Rectal smooth muscle tissue (tissue), 1 donor: ENCODE data around the gene TMEM183A.

Experiments
- H3K27ac ChIP-seq: one replicate; pipeline ENCODE4 v1.7.0; 2013; ENCODE audit warnings: low read depth, low read length, inconsistent platforms
- H3K27me3 ChIP-seq: one replicate; pipeline ENCODE4 v1.7.0; 2013; ENCODE audit warnings: low read length; ENCODE audit not compliant: control insufficient read depth, insufficient read depth
- H3K36me3 ChIP-seq: one replicate; pipeline ENCODE4 v1.7.0; 2013; ENCODE audit warnings: low read length; ENCODE audit not compliant: control insufficient read depth, insufficient read depth
- H3K4me1 ChIP-seq: one replicate; pipeline ENCODE4 v1.7.0; 2013; ENCODE audit warnings: low read length; ENCODE audit not compliant: control insufficient read depth, insufficient read depth
- H3K4me3 ChIP-seq: one replicate; pipeline ENCODE4 v1.7.0; 2013; ENCODE audit warnings: low read length
- H3K9ac ChIP-seq: one replicate; pipeline ENCODE4 v1.7.0; 2013; ENCODE audit warnings: low read length

TMEM183A gene

DNA sequence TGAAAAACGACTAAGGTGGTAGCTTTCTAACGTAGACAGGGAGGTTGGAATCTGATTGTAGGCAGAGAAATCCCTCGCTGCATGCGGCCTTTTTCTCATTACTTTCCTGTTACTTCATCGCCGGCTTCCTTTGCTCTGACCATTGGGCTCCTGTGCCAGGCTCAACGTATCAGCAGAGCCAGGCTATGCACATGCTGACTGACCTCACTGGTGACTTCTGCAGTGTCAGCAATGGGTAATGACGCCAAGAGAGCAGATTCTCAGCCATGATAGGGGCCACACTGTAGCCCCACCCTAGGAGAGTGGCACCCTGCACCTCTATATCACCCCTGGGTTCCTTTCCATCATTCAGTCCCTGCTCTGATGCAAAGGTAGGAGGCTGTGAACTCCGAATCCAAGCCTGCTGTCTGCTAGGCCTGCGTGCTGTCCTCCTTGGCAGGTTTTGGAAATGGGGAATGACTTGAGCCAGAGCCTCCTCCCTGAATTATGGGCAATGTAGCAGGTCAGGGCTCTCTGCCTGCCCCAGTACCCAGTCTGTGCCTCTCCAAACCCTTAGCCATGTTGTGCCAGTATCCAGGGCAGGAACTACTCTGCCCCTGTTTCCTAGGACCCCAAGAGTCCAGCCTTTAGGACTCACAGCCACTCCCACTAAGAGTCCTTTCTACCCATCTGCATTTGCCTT, 30.5 kb downstream of the TMEM183A start:
- Histone ChIP-seq H3K4me3 (no peak overlapping the region), H3K36me3 (no peaks in the 10 kb centered on the region), H3K27ac (peak overlapping the region; percentile 58), H3K9ac (no peak overlapping the region), H3K27me3 (no peaks in the 10 kb centered on the region), H3K4me1 (peaks cover 13% of the 10 kb centered on the region)

DNA sequence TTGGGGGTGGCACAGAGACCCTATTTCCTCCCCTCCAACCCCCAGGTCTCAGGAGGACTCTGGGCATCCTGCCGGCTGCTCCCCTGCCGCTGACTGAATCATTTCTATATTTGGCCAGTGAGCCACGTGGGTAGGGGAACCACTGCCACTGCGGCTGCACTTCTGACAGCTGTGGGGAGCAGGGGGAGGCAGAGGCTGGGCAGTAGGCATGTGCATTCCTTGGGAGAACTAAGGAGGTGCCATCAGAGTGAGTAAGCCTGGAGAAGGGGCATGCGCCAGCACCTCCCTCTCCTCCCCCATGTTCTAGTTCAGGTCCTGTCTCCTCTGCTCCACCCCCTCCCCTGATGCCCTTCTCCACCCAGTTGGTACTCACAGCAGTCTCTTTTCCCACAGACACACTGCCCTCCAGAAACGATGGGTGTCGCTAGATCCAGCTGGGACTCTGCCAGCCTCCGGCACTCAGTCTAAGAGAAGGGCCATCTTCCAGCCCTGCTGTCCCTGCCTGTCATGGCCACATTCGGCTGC, 31.1 kb downstream of the TMEM183A start:
- Histone ChIP-seq H3K27ac (peak overlapping the region; percentile 58), H3K27me3 (no peaks in the 10 kb centered on the region), H3K36me3 (no peaks in the 10 kb centered on the region), H3K9ac (no peak overlapping the region), H3K4me1 (peaks cover 13% of the 10 kb centered on the region), H3K4me3 (no peak overlapping the region)

DNA sequence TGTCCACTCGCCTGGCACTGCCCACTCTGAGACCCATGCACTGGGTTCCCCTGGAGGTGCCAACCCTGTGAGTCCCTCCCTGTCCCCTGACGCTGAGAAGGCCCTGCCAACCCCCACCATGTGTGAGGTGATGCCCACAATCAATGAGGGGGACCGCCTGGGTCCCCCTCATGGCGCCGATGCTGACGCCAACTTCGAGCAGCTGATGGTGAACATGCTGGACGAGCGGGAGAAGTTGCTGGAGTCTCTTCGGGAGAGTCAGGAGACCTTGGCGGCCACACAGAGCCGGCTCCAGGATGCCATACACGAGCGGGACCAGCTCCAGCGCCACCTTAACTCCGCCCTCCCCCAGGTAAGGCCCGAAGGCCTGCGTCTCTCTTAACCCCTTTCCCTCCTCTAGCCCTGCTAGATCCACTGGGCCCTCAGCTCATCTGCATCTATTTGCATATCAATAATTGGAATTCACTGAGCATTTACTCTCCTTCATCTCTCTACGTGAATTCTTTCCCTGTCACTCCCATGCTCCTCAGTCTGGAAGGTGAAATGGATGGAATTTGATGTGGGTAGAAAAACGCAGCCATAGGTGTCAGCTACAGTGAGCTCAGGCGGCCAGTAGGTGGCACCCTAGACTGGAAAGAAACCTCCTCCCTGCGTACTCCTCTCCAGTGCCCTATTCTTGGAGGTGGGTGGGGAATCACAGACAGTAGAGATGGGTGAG, 31.9 kb downstream of the TMEM183A start:
- no peaks in the 10 kb centered on the region for H3K27me3 ChIP-seq
- no peak overlapping the region for H3K9ac ChIP-seq
- H3K4me1 ChIP-seq: peaks cover 13% of the 10 kb centered on the region
- peak overlapping the region; percentile 27 for H3K27ac ChIP-seq
- H3K4me3 ChIP-seq: no peak overlapping the region
- no peaks in the 10 kb centered on the region for H3K36me3 ChIP-seq

DNA sequence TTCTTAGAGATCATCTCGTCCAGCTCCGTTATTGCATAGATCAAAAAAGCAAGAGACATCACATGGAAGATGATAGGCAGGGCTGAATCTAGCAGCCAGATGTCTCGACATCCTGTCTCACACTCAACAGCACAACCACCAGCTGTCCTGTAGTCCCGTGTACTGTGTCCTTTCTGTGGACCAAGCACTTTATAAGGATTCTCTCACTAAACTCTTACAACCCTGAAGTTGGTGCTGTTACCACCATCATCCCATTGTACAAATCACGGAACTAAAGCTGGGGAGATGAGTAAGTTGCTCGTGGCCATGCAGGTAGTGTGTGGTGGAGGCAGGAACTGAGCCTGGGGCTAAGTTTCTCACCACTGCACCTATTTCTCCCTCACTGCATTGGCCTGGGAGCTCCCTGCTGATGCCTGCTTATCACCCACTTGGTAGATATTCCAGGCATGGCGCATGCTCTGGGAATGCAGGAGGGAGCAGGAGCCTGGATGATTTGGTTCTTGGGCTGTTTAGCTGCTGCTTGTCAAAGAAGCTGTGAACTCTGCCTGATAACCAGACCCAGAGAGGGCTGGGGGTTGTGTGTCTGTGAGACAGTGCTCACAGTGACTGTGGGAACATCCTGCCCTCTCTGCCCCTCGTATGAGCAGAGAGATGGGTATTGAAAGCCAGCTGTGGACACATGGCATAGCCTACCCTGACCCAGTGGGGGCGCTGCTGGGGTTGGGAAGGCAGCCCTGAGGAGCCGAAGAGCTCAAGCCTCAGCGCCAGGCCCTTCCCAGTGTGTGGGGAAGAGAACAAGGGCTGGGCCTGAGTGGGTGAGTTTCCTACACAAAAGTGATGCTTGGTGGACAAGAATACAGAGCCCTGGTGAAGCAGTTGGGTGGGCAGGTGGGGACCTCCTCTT, 32.7 kb downstream of the TMEM183A start:
- Histone ChIP-seq H3K4me1 (peaks cover 13% of the 10 kb centered on the region), H3K27ac (no peak overlapping the region), H3K9ac (no peak overlapping the region), H3K4me3 (no peak overlapping the region), H3K27me3 (no peaks in the 10 kb centered on the region), H3K36me3 (no peaks in the 10 kb centered on the region)

DNA sequence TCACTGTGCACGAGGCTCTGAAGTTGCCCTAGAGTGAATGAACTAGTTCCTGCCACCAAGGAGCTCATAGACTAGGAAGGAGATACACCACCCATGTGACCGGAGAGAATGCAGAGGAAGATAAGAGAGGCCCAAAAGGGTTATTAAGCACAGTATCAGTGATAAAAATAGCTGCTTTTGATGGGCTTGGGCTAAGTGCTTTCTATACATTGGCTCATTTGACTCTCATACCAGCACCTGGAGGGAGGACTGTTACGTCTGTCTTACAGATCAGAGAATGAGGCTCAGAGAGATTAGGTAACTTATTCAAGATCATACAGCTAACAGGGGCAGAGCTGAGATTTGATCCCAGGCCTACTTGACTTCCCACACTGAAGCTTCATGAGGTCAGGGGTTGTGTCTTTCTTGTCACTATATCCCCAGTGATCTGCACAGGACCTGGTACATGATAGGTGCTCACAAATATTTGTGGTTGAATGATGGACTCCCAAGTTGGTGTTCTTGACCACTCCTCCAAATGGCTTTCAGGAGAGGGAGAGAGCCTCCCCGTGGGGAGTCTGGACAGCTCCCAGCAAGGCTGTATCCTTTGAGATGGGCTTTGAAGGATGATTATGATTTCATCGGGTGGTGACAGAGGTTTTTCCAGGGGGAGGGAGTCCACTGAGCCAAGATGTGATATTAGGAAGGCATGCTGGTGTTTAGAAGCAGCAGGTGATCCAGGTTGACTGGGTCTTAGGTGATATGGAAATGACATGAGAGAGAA, 33.5 kb downstream of the TMEM183A start:
- peaks cover 13% of the 10 kb centered on the region for H3K4me1 ChIP-seq
- no peak overlapping the region for H3K4me3 ChIP-seq
- no peaks in the 10 kb centered on the region for H3K27me3 ChIP-seq
- H3K27ac ChIP-seq: no peak overlapping the region
- H3K36me3 ChIP-seq: no peaks in the 10 kb centered on the region
- H3K9ac ChIP-seq: no peak overlapping the region

DNA sequence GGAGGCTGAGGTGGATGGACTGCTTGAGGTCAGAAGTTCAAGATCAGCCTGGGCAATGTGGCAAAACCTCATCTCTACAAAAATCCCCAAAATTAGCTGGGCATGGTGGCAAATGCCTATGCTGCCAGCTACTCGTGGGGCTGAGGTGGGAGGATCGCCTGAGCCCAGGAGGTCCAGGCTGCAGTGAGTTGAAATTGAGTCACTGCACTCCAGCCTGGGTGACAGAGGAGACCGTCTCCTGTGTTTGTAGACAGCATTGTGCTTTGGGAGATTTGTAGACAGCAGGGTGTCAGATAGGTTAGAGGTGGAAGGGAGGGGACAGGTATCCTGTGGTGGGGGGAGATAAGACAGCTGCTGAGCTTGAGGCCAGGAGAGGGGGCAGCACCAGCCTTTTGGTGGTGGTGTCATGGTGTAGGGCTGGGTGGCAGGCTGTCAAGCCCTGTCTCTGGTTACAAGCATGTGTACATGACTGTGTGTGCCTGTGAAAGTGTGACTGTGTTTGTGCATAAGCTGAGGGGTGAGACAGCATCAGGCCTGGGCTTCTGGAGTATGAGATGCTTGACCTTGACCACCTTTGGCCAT, 34.3 kb downstream of the TMEM183A start:
- H3K4me3 ChIP-seq: no peak overlapping the region
- no peak overlapping the region for H3K27ac ChIP-seq
- H3K4me1 ChIP-seq: peaks cover 16% of the 10 kb centered on the region
- H3K9ac ChIP-seq: no peak overlapping the region
- no peaks in the 10 kb centered on the region for H3K27me3 ChIP-seq
- no peaks in the 10 kb centered on the region for H3K36me3 ChIP-seq

DNA sequence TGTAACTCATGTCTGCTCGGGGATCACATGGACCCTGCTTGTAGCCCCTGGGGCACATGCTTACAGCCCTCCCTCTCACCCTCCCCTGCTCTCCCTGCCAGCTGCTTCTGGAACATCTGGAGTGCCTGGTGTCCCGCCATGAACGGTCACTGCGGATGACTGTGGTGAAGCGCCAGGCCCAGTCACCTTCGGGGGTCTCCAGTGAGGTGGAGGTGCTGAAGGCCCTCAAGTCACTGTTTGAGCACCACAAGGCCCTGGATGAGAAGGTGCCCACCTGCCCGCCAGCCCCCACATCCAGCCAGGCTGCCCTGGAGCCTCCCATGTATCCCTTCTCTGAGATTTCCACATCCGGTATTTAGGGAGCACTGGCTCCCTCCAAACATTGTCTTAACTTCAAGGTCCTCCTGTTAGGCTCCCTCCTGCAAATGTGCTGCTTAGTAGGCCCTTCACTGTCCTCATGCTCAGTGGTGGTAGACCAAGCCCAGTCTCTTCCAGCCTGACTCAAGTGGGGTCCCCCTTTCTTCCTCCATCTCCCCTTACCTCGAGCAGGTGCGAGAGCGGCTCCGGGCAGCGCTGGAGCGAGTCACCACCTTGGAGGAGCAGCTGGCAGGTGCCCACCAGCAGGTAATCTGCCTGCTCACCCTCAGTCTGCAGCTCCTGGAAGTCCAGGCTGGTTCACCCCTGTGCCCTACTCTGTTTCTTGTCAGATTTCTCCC, 36.8 kb downstream of the TMEM183A start:
- Histone ChIP-seq H3K9ac (no peak overlapping the region), H3K27me3 (no peaks in the 10 kb centered on the region), H3K4me1 (peaks cover 7% of the 10 kb centered on the region), H3K36me3 (no peaks in the 10 kb centered on the region), H3K27ac (no peak overlapping the region), H3K4me3 (no peak overlapping the region)

DNA sequence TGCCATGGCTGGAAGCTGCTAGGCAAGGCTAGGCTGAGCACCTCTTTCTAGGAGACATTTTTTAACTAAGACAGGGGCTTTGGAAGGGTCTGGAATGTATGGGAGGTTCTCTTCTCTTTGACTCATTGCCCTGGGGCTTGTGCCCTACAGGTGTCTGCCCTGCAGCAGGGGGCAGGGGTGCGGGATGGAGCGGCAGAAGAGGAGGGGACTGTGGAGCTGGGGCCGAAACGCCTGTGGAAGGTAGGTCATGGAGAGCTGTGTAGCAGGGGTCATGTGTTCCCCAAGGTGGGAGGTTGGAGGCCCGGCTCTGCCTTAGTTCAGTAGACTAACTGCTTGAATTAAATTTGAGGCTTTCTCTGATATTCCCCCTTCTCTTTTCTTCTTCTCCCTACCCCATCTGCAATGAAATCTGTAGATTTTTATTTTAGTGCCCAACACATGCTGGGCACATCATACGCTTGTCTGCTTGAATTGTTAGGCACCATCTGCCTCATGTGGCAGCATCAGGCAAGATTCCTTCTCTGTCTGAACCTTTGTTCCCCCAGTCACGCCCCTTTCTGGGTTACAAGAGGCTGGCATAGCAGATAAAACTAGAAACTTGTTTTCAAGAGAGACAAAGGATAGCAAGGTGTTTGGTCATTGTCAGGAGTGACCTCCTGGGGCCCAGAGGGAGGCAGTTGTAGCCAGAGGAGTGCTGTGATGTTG, 37.5 kb downstream of the TMEM183A start:
- Histone ChIP-seq H3K27me3 (no peaks in the 10 kb centered on the region), H3K4me3 (no peak overlapping the region), H3K4me1 (peaks cover 7% of the 10 kb centered on the region), H3K27ac (no peak overlapping the region), H3K9ac (no peak overlapping the region), H3K36me3 (no peaks in the 10 kb centered on the region)

DNA sequence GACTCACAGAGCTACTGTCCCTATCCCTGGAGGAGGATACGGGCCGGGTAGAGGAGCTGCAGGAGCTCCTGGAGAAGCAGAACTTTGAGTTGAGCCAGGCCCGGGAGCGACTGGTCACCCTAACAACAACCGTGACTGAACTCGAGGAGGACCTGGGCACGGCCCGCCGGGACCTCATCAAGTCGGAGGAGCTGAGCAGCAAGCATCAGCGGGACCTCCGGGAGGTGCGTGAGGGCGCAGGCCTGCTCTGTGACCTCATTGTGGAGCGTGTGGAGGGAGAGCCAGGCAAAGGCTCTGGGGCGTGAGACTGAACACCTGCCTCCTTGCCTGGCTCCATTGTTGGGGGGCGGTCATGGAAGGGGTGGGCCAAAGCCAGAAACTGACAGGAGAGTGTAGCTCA, 38.2 kb downstream of the TMEM183A start:
- H3K27me3 ChIP-seq: no peaks in the 10 kb centered on the region
- H3K36me3 ChIP-seq: no peaks in the 10 kb centered on the region
- no peak overlapping the region for H3K4me3 ChIP-seq
- H3K9ac ChIP-seq: no peak overlapping the region
- peaks cover 7% of the 10 kb centered on the region for H3K4me1 ChIP-seq
- H3K27ac ChIP-seq: no peak overlapping the region

DNA sequence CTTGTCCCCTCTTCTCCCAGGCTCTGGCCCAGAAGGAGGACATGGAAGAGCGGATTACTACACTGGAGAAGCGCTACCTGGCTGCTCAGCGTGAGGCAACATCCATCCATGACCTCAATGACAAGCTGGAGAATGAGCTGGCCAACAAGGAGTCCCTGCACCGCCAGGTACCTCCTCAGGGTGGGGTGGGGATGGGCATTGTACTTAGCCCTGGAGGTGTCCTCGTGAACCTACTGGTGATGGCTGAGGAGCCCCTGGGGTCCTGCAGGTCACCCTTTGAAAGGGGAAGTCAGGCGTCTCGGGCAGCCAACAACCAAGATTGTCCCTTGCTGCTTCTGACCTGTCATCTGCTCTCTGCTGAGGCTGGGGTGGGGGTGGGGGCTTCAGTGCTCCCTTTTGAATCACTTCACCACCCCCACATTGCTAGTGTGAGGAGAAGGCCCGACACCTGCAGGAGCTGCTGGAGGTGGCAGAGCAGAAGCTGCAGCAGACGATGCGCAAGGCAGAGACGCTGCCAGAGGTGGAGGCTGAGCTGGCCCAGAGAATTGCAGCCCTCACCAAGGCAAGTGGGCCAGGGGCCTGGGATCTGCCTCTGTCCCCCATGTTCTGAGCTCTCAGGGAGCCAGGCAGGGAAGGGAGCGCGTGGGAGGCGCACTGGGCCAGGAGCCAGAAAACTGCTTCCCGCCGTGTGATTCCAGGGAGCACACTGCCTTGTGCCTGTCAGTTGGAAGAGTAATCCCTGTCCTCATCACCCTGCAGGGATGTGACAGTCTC, 38.8 kb downstream of the TMEM183A start:
- no peak overlapping the region for H3K9ac ChIP-seq
- no peaks in the 10 kb centered on the region for H3K36me3 ChIP-seq
- no peak overlapping the region for H3K4me3 ChIP-seq
- no peaks in the 10 kb centered on the region for H3K27me3 ChIP-seq
- H3K27ac ChIP-seq: no peak overlapping the region
- H3K4me1 ChIP-seq: peaks cover 7% of the 10 kb centered on the region
